NOMO-1 treated with DMSO at 0.1 percent for 48 hours (cell line): ENCODE data around the gene ANK2.

Experiments
- DNase-seq: peaks from one replicate; lab custom pipeline; 2025; ENCODE audit not compliant: unreplicated experiment; lab: John Stamatoyannopoulos, UW

Gene ANK2

GRCh38 chr4:113330200-113330599 lies 280.7 kb downstream of the ANK2 start:
- DNase-seq: no peak

GRCh38 chr4:113331811-113332210 lies 282.4 kb downstream of the ANK2 start:
- no peak for DNase-seq

GRCh38 chr4:113332701-113333100 lies 283.2 kb downstream of the ANK2 start:
- DNase-seq: no peak

GRCh38 chr4:113335746-113336145 lies 286.3 kb downstream of the ANK2 start:
- DNase-seq: no peak

GRCh38 chr4:113336556-113336955 lies 287.1 kb downstream of the ANK2 start:
- no peak for DNase-seq

GRCh38 chr4:113339430-113339813 lies 290.0 kb downstream of the ANK2 start:
- DNase-seq: no peak

GRCh38 chr4:113344100-113344499 lies 294.6 kb downstream of the ANK2 start:
- DNase-seq: no peak

GRCh38 chr4:113347245-113347644 lies 297.8 kb downstream of the ANK2 start:
- DNase-seq: no peak

GRCh38 chr4:113349430-113349829 lies 300.0 kb downstream of the ANK2 start:
- DNase-seq: peak; percentile 5

GRCh38 chr4:113350576-113350975 lies 301.1 kb downstream of the ANK2 start:
- no peak for DNase-seq

GRCh38 chr4:113355550-113356371 lies 306.3 kb downstream of the ANK2 start:
- peak; percentile 96 for DNase-seq

- no peak for DNase-seq
Observed at GRCh38 chr4:113356453-113356852, 307.0 kb downstream of the ANK2 start.

GRCh38 chr4:113358784-113359183 lies 309.3 kb downstream of the ANK2 start:
- DNase-seq: no peak

GRCh38 chr4:113365377-113365776 lies 315.9 kb downstream of the ANK2 start:
- no peak for DNase-seq

GRCh38 chr4:113368056-113368455 lies 318.6 kb downstream of the ANK2 start:
- DNase-seq: no peak

- DNase-seq: no peak
Observed at GRCh38 chr4:113371111-113371510, 321.7 kb downstream of the ANK2 start.

GRCh38 chr4:113375964-113376666 lies 326.7 kb downstream of the ANK2 start:
- DNase-seq: no peak

- no peak for DNase-seq
Observed at GRCh38 chr4:113378836-113379235, 329.4 kb downstream of the ANK2 start.

GRCh38 chr4:113382704-113383103 lies 333.3 kb downstream of the ANK2 start:
- DNase-seq: no peak

- DNase-seq: no peak
Observed at GRCh38 chr4:113383111-113383785, 333.8 kb downstream of the ANK2 start.

- DNase-seq: peak; percentile 80
Observed at GRCh38 chr4:113384600-113384999, 335.1 kb downstream of the ANK2 start.
